Ishikawa (cell line): ENCODE results near the gene THAP7.

Experiments
- CEBPB ChIP-seq: IDR thresholded peaks from 2 replicates; pipeline ENCODE4 v1.6.1; 2012
- CREB1 ChIP-seq: IDR thresholded peaks from 2 replicates; pipeline ENCODE4 v1.6.1; 2012; ENCODE audit warnings: low read depth
- EGR1 ChIP-seq: IDR thresholded peaks from 2 replicates; pipeline ENCODE4 v1.6.1; 2012
- EP300 ChIP-seq: IDR thresholded peaks from 2 replicates; pipeline ENCODE4 v1.6.1; 2012; ENCODE audit warnings: borderline replicate concordance
- FOXM1 ChIP-seq: IDR thresholded peaks from 2 replicates; pipeline ENCODE4 v1.6.1; 2012; ENCODE audit warnings: low read depth, borderline replicate concordance
- NFIC ChIP-seq: IDR thresholded peaks from 2 replicates; pipeline ENCODE4 v1.6.1; 2012
- RAD21 ChIP-seq: IDR thresholded peaks from 2 replicates; pipeline ENCODE4 v1.6.1; 2012; ENCODE audit warnings: low read depth
- TAF1 ChIP-seq: IDR thresholded peaks from 2 replicates; pipeline ENCODE4 v1.6.1; 2012; ENCODE audit warnings: low read depth, mild to moderate bottlenecking
- TCF12 ChIP-seq: IDR thresholded peaks from 2 replicates; pipeline ENCODE4 v1.6.1; 2012; ENCODE audit warnings: low read depth
- TEAD4 ChIP-seq: IDR thresholded peaks from 2 replicates; pipeline ENCODE4 v1.6.1; 2012
- YY1 ChIP-seq: IDR thresholded peaks from 2 replicates; pipeline ENCODE4 v1.6.1; 2012; ENCODE audit warnings: low read depth
- ZBTB7A ChIP-seq: IDR thresholded peaks from 2 replicates; pipeline ENCODE4 v1.6.1; 2012; ENCODE audit warnings: low read depth
- TF ChIP-seq, protein P1 (sequence below): IDR thresholded peaks from 2 replicates; pipeline ENCODE4 v1.6.1; 2012; ENCODE audit warnings: low read depth, mild to moderate bottlenecking
- TF ChIP-seq, protein P2 (sequence below): IDR thresholded peaks from 2 replicates; pipeline ENCODE4 v1.6.1; 2012
- TF ChIP-seq, protein P3 (sequence below): IDR thresholded peaks from 2 replicates; pipeline ENCODE4 v1.6.1; 2012

The THAP7 gene

DNA sequence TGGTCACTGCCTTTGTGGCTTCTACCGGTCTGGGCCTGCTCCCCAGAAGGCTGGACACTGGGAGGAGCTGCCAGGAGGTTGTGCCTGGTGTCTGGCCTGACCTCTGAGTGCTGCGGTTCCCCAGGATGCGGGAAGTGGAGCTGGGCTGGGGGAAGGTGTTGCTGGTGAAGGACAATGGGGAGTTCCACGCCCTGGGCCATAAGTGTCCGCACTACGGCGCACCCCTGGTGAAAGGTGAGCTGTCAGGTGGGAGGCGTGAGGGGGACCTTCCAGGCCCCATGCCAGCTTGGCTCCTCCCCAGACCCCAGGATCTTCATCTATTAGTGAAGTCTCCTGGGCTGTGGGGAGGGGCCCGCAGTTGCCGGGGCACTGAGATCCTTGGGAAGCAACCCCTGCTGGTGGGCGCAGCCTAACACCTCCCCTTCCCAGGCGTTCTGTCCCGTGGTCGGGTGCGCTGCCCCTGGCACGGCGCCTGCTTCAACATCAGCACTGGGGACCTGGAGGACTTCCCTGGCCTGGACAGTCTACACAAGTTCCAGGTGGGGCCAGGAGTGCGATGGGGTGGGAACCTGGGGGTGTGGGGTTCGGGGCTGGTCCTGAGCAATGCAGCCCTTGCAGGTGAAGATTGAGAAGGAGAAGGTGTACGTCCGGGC lies 28.2 kb downstream of the THAP7 start:
- TF ChIP-seq ZBTB7A = 0 out of 2 replicates have a peak, but pooled peaks have one; percentile 36
- TF ChIP-seq, protein P1, sequence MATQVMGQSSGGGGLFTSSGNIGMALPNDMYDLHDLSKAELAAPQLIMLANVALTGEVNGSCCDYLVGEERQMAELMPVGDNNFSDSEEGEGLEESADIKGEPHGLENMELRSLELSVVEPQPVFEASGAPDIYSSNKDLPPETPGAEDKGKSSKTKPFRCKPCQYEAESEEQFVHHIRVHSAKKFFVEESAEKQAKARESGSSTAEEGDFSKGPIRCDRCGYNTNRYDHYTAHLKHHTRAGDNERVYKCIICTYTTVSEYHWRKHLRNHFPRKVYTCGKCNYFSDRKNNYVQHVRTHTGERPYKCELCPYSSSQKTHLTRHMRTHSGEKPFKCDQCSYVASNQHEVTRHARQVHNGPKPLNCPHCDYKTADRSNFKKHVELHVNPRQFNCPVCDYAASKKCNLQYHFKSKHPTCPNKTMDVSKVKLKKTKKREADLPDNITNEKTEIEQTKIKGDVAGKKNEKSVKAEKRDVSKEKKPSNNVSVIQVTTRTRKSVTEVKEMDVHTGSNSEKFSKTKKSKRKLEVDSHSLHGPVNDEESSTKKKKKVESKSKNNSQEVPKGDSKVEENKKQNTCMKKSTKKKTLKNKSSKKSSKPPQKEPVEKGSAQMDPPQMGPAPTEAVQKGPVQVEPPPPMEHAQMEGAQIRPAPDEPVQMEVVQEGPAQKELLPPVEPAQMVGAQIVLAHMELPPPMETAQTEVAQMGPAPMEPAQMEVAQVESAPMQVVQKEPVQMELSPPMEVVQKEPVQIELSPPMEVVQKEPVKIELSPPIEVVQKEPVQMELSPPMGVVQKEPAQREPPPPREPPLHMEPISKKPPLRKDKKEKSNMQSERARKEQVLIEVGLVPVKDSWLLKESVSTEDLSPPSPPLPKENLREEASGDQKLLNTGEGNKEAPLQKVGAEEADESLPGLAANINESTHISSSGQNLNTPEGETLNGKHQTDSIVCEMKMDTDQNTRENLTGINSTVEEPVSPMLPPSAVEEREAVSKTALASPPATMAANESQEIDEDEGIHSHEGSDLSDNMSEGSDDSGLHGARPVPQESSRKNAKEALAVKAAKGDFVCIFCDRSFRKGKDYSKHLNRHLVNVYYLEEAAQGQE = no peak

DNA sequence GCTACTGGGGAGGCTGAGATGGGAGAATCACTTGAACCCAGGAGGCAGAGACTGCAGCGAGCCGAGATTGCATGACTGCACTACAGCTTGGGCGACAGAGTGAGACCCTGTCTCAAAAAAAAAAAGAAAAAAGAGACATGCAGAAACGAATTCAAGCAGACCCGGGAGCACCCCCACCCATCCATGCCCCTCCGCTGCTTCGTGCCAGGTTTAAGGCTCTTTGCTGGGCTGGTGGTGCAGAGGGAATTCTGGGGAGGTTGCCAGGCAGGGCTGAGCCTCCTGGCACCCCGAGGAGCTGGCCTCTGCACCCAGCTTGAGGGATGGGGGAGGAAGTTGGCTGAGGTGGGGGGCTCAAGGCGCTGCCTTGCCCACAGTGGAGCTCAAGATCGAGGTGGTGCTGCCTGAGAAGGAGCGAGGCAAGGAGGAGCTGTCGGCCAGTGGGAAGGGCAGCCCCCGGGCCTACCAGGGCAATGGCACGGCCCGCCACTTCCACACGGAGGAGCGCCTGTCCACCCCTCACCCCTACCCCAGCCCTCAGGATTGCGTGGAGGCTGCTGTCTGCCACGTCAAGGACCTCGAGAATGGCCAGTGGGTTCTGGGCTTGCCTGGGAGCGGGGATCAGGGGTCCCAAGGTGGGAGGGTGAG lies 28.9 kb downstream of the THAP7 start:
- no peak for TF ChIP-seq EGR1

DNA sequence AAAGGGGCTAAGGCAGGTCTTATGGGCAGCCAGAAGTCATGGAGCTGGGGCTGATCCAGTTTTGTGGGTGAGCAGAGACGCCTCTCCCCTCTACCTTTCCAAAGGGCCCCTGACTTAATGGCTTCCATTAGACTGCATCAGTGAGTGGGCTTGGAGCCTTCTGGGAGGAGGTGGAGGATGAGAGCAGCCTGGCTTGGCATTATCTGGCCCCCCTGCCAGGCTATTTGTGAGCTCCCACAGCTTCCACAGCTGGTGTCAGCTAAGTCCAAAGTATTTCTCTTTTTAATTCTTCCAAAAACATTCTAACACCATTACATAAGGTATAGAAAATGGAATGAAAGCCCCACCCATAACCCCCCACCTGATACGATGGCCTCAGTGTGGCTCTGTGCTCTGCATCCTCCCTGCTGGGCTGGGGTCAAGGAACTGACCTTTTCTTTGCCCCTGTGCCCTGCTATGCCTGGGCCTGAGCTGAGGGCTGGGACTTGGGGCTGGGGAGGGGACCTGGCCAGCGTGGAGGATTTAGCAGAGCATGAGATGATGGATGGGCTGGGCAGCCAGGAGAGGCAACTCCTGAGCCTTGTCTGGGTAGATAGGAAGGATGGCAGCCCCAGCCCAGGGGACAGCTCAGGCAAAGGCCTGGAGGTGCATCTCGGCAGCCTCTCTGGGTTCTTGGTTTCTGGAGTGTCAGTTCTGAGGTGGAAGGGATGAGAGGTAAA lies 30.8 kb downstream of the THAP7 start:
- TF ChIP-seq, protein P2, sequence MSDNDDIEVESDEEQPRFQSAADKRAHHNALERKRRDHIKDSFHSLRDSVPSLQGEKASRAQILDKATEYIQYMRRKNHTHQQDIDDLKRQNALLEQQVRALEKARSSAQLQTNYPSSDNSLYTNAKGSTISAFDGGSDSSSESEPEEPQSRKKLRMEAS = no peak
- TF ChIP-seq NFIC (no peak), TAF1 (no peak), YY1 (no peak), EP300 (no peak), CREB1 (no peak), RAD21 (no peak), CEBPB (no peak)
- TF ChIP-seq, protein P3, sequence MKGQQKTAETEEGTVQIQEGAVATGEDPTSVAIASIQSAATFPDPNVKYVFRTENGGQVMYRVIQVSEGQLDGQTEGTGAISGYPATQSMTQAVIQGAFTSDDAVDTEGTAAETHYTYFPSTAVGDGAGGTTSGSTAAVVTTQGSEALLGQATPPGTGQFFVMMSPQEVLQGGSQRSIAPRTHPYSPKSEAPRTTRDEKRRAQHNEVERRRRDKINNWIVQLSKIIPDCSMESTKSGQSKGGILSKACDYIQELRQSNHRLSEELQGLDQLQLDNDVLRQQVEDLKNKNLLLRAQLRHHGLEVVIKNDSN = no peak
- TF ChIP-seq, protein P1 = no peak

DNA sequence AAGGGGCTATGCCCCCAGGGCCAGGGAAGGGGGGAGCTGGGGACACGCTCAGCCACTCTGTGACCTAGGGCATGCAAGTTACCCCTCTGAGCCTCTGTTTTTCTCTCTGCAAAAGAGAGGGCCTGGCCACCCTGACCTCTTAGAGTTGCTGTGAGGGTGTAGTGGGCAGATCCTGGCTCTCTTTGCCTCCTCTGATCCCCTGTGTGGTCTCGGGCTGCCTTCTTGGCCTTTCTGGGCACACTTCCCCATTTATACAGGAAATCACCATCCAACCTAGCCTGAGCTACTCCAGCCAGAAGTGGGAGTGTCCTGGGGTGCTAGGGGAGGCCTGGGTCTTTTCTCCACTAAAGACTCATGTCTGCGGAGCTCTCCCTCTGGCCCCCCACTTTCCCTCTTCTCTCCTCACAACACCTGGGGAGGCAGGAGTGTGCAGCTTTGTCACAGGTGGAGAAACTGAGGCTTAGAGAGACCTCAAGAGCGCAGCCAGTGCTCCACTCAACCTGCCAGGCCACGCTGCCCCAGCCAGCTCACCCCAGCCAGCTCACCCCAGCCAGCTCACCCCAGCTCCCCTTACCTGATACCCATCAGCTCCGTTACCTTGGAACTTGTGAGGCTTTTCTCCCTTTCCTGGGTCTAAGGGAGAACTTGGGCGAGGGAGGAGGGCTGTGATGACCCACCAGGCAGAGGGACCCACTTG lies 33.5 kb downstream of the THAP7 start:
- TF ChIP-seq CEBPB = no peak
- TF ChIP-seq, protein P2 = no peak
- no peak for TF ChIP-seq TCF12
- no peak for TF ChIP-seq EP300
- no peak for TF ChIP-seq NFIC
- TF ChIP-seq, protein P3 = no peak
- no peak for TF ChIP-seq CREB1
- TF ChIP-seq FOXM1 = no peak
- TF ChIP-seq TAF1 = no peak
- TF ChIP-seq, protein P1 = no peak
- no peak for TF ChIP-seq RAD21
- no peak for TF ChIP-seq TEAD4
- TF ChIP-seq YY1 = no peak
- TF ChIP-seq EGR1 = no peak
- TF ChIP-seq ZBTB7A = no peak
